PC-3 (cell line): ENCODE results near the gene TSPAN9. TPM values are rescaled to one million over a fixed set of nuclear protein-coding genes. Genes with fewer than 3 reads are reported as not detected.
"Not testable (repeated sequence)": the region's sequence is repeated elsewhere in the genome, so short reads cannot be mapped to it uniquely, and the experiment has no call there.

Experiments
- ATAC-seq: fragments of 200-7000 bp; cut with Tn5 transposase; 2 replicates; pipeline ENCODE4 v1.9.1; 2020; ENCODE audit warnings: mild to moderate bottlenecking, moderate library complexity
- BruUV-seq: library from RNA; stranded (reverse); fragments of 400-500 nt; replicated peaks from 2 replicates; lab custom pipeline; 2021; lab: Mats Ljungman, UMichigan
- CTCF ChIA-PET: fragments of 300-600 bp; sonication (Branson Sonifier 250); formaldehyde crosslinking; loops from one replicate; lab custom pipeline; 2022; ENCODE audit warnings: antibody characterized with exemption; lab: Charles Lee
- POLR2A ChIA-PET: fragments of 300-600 bp; sonication (Branson Sonifier 250); formaldehyde crosslinking; loops from one replicate; lab custom pipeline; 2022; ENCODE audit warnings: antibody characterized with exemption; ENCODE audit not compliant: unreplicated experiment; lab: Charles Lee
- DNase-seq: peaks from one replicate; pipeline ENCODE4 v3.0.0-alpha.2; 2015
- H2AFZ ChIP-seq: fragments of 300-600 bp; sonication (generic); 2 replicates; pipeline ENCODE4 v1.6.0; 2016; ENCODE audit warnings: antibody characterized with exemption, low read length
- H3F3A ChIP-seq: fragments of 300-600 bp; sonication (generic); one replicate; pipeline ENCODE4 v1.6.0; 2017; ENCODE audit warnings: antibody characterized with exemption, low read length, control low read depth, mild to moderate bottlenecking; ENCODE audit not compliant: unreplicated experiment
- H3K27ac ChIP-seq: fragments of 300-600 bp; sonication (generic); 2 replicates; pipeline ENCODE4 v1.5.1; 2016; ENCODE audit warnings: mild to moderate bottlenecking, low read length
- H3K27me3 ChIP-seq: fragments of 300-600 bp; sonication (generic); 2 replicates; pipeline ENCODE4 v1.6.1; 2016; ENCODE audit warnings: low read length, mixed read lengths
- H3K36me3 ChIP-seq: fragments of 300-600 bp; sonication (generic); 2 replicates; pipeline ENCODE4 v1.6.1; 2016; ENCODE audit warnings: low read depth, mixed run types, low read length, mixed read lengths
- H3K4me1 ChIP-seq: fragments of 300-600 bp; sonication (generic); 2 replicates; pipeline ENCODE4 v1.5.1; 2016; ENCODE audit warnings: low read length; ENCODE audit not compliant: insufficient read depth
- H3K4me2 ChIP-seq: fragments of 300-600 bp; sonication (generic); 2 replicates; pipeline ENCODE4 v1.6.0; 2016; ENCODE audit warnings: low read length
- H3K4me3 ChIP-seq: fragments of 300-600 bp; sonication (generic); 2 replicates; pipeline ENCODE4 v1.5.1; 2016; ENCODE audit warnings: mild to moderate bottlenecking, low read length, mixed read lengths
- H3K79me2 ChIP-seq: fragments of 300-600 bp; sonication (generic); 2 replicates; pipeline ENCODE4 v1.6.1; 2017; ENCODE audit warnings: low read length, mixed read lengths
- H3K9ac ChIP-seq: fragments of 300-600 bp; sonication (generic); 2 replicates; pipeline ENCODE4 v1.6.0; 2016; ENCODE audit warnings: mild to moderate bottlenecking, low read length
- H3K9me2 ChIP-seq: fragments of 300-600 bp; sonication (generic); replicated peaks from 2 replicates; pipeline ENCODE4 v1.6.1; 2016; ENCODE audit warnings: mixed run types, low read length, mixed read lengths
- H3K9me3 ChIP-seq: fragments of 300-600 bp; sonication (generic); 2 replicates; pipeline ENCODE4 v1.6.1; 2016; ENCODE audit warnings: low read length, mixed read lengths
- H4K20me1 ChIP-seq: fragments of 300-600 bp; sonication (generic); 2 replicates; pipeline ENCODE4 v1.6.1; 2016; ENCODE audit warnings: low read length, mixed read lengths
- EZH2 ChIP-seq: fragments of 300-600 bp; sonication (generic); IDR thresholded peaks from one replicate; pipeline ENCODE4 v1.6.1; 2017; ENCODE audit warnings: antibody characterized with exemption, mild to moderate bottlenecking, low read length; ENCODE audit not compliant: unreplicated experiment
- EZH2phosphoT487 ChIP-seq: fragments of 300-600 bp; sonication (generic); IDR thresholded peaks from 2 replicates; pipeline ENCODE4 v1.6.1; 2018; ENCODE audit warnings: mild to moderate bottlenecking, antibody characterized with exemption, low read length, borderline replicate concordance
- intact Hi-C: fragments of 100-400 bp; cut with micrococcal nuclease; formaldehyde crosslinking; loops from 2 replicates; pipeline ENCODE4 v1.9.0; 2023
- total RNA-seq: library from RNA; depleted of rRNA; stranded (reverse); fragments of >200 nt; gene quantifications from 2 replicates; pipeline ENCODE4 v1.2.3, GENCODE V29; 2014
- TF ChIP-seq, protein P1 (sequence below): fragments of 300-600 bp; sonication (generic); conservative IDR thresholded peaks from 2 replicates; pipeline ENCODE4 v1.5.1; 2017; ENCODE audit warnings: antibody characterized with exemption, low read depth, mild to moderate bottlenecking, low read length

TSPAN9 gene
- total RNA-seq, 1 experiment from 2014 or later = 6.2 TPM

GRCh38 chr12:3061059-3061458 is 16.1 kb upstream of the TSPAN9 start:
- Histone ChIP-seq H3K4me3 (no peak overlapping the region), H3K9ac (no peak overlapping the region), H2AFZ (no peak overlapping the region), H3K9me3 (no peaks in the 10 kb centered on the region), H3K36me3 (no peaks in the 10 kb centered on the region), H3K4me1 (no peaks in the 10 kb centered on the region), H3K79me2 (no peaks in the 10 kb centered on the region), H3K4me2 (no peak overlapping the region), H3F3A (no peaks in the 10 kb centered on the region), H3K27me3 (0 out of 2 replicates have a peak, but pooled peaks cover 3% of the 10 kb centered on the region), H3K27ac (no peak overlapping the region), H3K9me2 (no peaks in the 10 kb centered on the region), H4K20me1 (no peaks in the 10 kb centered on the region)
- BruUV-seq = no TSS peak
- POLR2A ChIA-PET = no interaction called here
- CTCF ChIA-PET = no interaction called here
- intact Hi-C loops = no loop called here
- DNase-seq (no peak), ATAC-seq (no peak)
- TF ChIP-seq EZH2phosphoT487 (no peak), EZH2 (no peak)
- TF ChIP-seq, protein P1, sequence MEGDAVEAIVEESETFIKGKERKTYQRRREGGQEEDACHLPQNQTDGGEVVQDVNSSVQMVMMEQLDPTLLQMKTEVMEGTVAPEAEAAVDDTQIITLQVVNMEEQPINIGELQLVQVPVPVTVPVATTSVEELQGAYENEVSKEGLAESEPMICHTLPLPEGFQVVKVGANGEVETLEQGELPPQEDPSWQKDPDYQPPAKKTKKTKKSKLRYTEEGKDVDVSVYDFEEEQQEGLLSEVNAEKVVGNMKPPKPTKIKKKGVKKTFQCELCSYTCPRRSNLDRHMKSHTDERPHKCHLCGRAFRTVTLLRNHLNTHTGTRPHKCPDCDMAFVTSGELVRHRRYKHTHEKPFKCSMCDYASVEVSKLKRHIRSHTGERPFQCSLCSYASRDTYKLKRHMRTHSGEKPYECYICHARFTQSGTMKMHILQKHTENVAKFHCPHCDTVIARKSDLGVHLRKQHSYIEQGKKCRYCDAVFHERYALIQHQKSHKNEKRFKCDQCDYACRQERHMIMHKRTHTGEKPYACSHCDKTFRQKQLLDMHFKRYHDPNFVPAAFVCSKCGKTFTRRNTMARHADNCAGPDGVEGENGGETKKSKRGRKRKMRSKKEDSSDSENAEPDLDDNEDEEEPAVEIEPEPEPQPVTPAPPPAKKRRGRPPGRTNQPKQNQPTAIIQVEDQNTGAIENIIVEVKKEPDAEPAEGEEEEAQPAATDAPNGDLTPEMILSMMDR = no peak

DNA sequence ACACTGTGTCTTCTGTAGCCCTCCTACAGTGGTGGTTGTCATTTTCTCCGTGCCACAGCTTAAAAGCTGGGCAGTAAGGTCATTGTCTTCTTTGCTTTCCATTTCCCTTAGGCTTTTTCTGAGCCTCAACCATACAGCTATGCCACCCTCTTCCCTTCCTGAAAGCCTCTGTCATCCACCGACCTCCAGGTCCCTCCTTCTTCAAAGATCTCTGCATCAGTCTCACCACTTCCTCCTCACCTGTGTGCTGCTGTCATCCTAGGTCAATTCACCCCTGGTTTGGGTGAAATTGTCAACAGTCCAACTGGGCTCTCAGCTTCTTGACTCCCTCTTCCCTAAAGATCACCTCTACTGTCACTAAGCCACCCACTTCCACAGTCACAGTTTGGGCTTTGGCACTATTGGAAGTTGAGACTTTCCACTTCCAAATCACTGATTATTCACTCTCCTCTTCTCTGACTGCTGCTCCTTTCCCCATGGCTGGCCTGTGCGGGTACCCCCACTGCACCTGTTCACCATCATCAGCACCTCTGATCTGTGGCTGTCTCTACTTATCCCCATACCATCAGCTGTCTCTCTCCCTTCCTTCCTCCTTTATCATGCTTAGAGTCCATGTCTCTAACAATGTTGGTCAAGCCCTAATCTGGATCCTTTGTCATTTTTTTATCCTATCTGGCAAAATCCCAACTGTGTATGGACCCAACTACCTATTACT is 15.5 kb upstream of the TSPAN9 start:
- POLR2A ChIA-PET = no interaction called here
- no peak for DNase-seq
- H3K9me2 ChIP-seq = no peaks in the 10 kb centered on the region
- intact Hi-C loops = no loop called here
- H3K27me3 ChIP-seq = 0 out of 2 replicates have a peak, but pooled peaks cover 3% of the 10 kb centered on the region
- H3K4me2 ChIP-seq = no peak overlapping the region
- CTCF ChIA-PET = no interaction called here
- no peak overlapping the region for H3K9ac ChIP-seq
- no peak overlapping the region for H3K4me3 ChIP-seq
- BruUV-seq = no TSS peak
- no peaks in the 10 kb centered on the region for H3F3A ChIP-seq
- no peaks in the 10 kb centered on the region for H3K79me2 ChIP-seq
- H3K4me1 ChIP-seq = no peaks in the 10 kb centered on the region
- H2AFZ ChIP-seq = no peak overlapping the region
- H3K36me3 ChIP-seq = no peaks in the 10 kb centered on the region
- no peak overlapping the region for H3K27ac ChIP-seq
- no peaks in the 10 kb centered on the region for H4K20me1 ChIP-seq
- TF ChIP-seq EZH2 (no peak), EZH2phosphoT487 (no peak)
- TF ChIP-seq, protein P1 = no peak
- H3K9me3 ChIP-seq = no peaks in the 10 kb centered on the region
- no peak for ATAC-seq

DNA sequence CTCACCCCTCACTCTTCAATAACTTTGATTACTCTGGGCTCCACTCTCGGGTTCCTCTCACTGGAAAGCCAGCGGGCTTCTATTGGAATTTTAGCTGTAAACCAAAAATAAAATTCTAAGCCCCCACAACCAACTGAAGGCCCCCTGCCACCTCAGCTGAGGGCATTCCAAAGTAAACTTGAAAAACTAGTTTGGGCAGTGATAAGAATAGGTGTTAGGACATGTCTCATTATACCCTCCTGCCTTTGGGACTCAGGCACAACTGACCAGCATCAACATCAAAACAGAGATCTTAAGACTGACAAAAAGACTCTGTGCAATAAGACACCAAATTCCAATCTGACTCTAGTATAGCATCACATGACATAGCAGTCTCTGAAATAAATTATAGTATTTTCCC is 11.9 kb upstream of the TSPAN9 start:
- POLR2A ChIA-PET = no interaction called here
- TF ChIP-seq EZH2phosphoT487 (no peak), EZH2 (no peak)
- TF ChIP-seq, protein P1 = no peak
- Histone ChIP-seq H3K36me3 (no peaks in the 10 kb centered on the region), H3K4me1 (no peaks in the 10 kb centered on the region), H4K20me1 (no peaks in the 10 kb centered on the region), H3K27ac (no peak overlapping the region), H3K79me2 (no peaks in the 10 kb centered on the region), H3K4me3 (no peak overlapping the region), H3K27me3 (0 out of 2 replicates have a peak, but pooled peaks cover 3% of the 10 kb centered on the region), H3K4me2 (no peak overlapping the region), H3K9me2 (no peaks in the 10 kb centered on the region), H2AFZ (no peak overlapping the region), H3F3A (no peaks in the 10 kb centered on the region), H3K9me3 (no peaks in the 10 kb centered on the region), H3K9ac (no peak overlapping the region)
- intact Hi-C loops = no loop called here
- CTCF ChIA-PET = no interaction called here
- DNase-seq (no peak), ATAC-seq (no peak)
- no TSS peak for BruUV-seq

DNA sequence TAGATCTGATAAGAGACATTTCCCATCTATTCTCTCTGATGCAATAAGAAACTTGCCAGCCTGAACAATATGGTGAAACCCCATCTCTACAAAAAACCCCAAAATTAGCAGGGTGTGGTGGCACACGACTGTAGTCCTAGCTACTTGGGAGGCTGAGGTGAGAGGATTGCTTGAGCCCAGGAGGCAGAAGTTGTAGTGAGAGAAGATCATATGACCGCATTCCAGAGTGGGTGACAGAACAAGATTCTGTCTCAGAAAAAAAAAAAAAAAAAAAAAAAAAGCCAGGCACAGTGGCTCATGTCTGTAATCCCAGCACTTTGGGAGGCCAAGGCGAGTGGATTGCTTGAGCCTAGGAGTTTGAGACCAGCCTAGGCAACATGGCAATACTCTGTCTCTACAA is 11.3 kb upstream of the TSPAN9 start:
- H3K4me2 ChIP-seq = not testable (repeated sequence)

More for the DNA sequence above, 11.3 kb upstream of the TSPAN9 start:
- H3K27me3 ChIP-seq, H3F3A ChIP-seq, H3K9me3 ChIP-seq, H3K36me3 ChIP-seq, ATAC-seq, H3K27ac ChIP-seq, intact Hi-C loops, CTCF ChIA-PET, H3K4me1 ChIP-seq, H3K79me2 ChIP-seq, H2AFZ ChIP-seq, H3K9me2 ChIP-seq, H3K4me3 ChIP-seq, H3K9ac ChIP-seq, H4K20me1 ChIP-seq, BruUV-seq, DNase-seq: not testable (repeated sequence)
- POLR2A ChIA-PET = interaction anchor here (0.6 kb wide), 1 partner anchor 10 kb away, joined by 5 read pairs; no protein-coding TSS in a partner anchor
